SU-DHL-6 (cell line): ENCODE data around the gene PYHIN1.

Experiments used
- H2AFZ ChIP-seq: fragments of 200-600 bp; sonication (generic); 2 replicates; pipeline ENCODE4 v1.6.1; 2014; ENCODE audit warnings: low read depth, mild to moderate bottlenecking, moderate library complexity, mixed read lengths, antibody characterized with exemption, low read length; ENCODE audit not compliant: severe bottlenecking
- H3F3A ChIP-seq: fragments of 200-600 bp; shearing (Covaris generic); 2 replicates; pipeline ENCODE4 v1.6.0; 2016; ENCODE audit warnings: antibody characterized with exemption, mild to moderate bottlenecking; ENCODE audit not compliant: insufficient read depth
- H3K27ac ChIP-seq: fragments of 200-600 bp; sonication (generic); 2 replicates; pipeline ENCODE4 v1.5.1; 2016; ENCODE audit warnings: low read depth, mild to moderate bottlenecking, low read length, moderate library complexity, mixed read lengths
- H3K27me3 ChIP-seq: fragments of 200-600 bp; sonication (generic), shearing (Covaris generic); 2 replicates; pipeline ENCODE4 v1.6.0; 2014; ENCODE audit warnings: mild to moderate bottlenecking, low read length
- H3K36me3 ChIP-seq: fragments of 200-600 bp; sonication (generic); 2 replicates; pipeline ENCODE4 v1.6.1; 2014; ENCODE audit warnings: mild to moderate bottlenecking, low read length, mixed read lengths
- H3K4me2 ChIP-seq: fragments of 300-600, 200-600 bp; shearing (Covaris generic), sonication (generic); 2 replicates; pipeline ENCODE4 v1.6.0; 2014; ENCODE audit warnings: low read length, low read depth, mild to moderate bottlenecking; ENCODE audit not compliant: poor library complexity, severe bottlenecking
- H3K4me3 ChIP-seq: fragments of 200-600 bp; sonication (generic); 2 replicates; pipeline ENCODE4 v1.5.1; 2014; ENCODE audit warnings: antibody characterized with exemption, low read length, mild to moderate bottlenecking, mixed read lengths; ENCODE audit not compliant: insufficient read depth, poor library complexity, severe bottlenecking
- H3K79me2 ChIP-seq: fragments of 200-600 bp; sonication (generic); 2 replicates; pipeline ENCODE4 v1.6.1; 2014; ENCODE audit warnings: mild to moderate bottlenecking, low read length, moderate library complexity; ENCODE audit not compliant: insufficient read depth
- H3K9ac ChIP-seq: fragments of 200-600 bp; sonication (generic); 2 replicates; pipeline ENCODE4 v1.7.0; 2014; ENCODE audit warnings: mild to moderate bottlenecking, low read length
- H3K9me2 ChIP-seq: fragments of 200-600 bp; sonication (generic); replicated peaks from 2 replicates; pipeline ENCODE4 v1.6.1; 2014; ENCODE audit warnings: low read length; ENCODE audit not compliant: insufficient read depth
- H3K9me3 ChIP-seq: fragments of 200-600 bp; sonication (generic); 2 replicates; pipeline ENCODE4 v1.6.1; 2014; ENCODE audit warnings: low read length, mixed read lengths; ENCODE audit not compliant: insufficient read depth
- H4K20me1 ChIP-seq: fragments of 200-600 bp; sonication (generic); 2 replicates; pipeline ENCODE4 v1.6.1; 2014; ENCODE audit warnings: low read depth, mild to moderate bottlenecking, antibody characterized with exemption, low read length, moderate library complexity, mixed read lengths
- CTCF ChIP-seq: fragments of 200-600 bp; sonication (generic); IDR thresholded peaks from one replicate; pipeline ENCODE4 v1.5.1; 2017; ENCODE audit warnings: antibody characterized with exemption, mild to moderate bottlenecking, low read length, moderate library complexity; ENCODE audit not compliant: insufficient read depth, poor library complexity, severe bottlenecking
- EZH2phosphoT487 ChIP-seq: fragments of 200-600 bp; sonication (generic), shearing (Covaris generic); conservative IDR thresholded peaks from 2 replicates; pipeline ENCODE4 v1.6.1; 2018; ENCODE audit warnings: mild to moderate bottlenecking, antibody characterized with exemption, low read length, moderate library complexity, mixed read lengths

The PYHIN1 gene

GRCh38 chr1:158930504-158930903, 848 bp upstream of the PYHIN1 start:
- H3K27ac ChIP-seq: peak overlapping the region; percentile 92
- H3K4me2 ChIP-seq: peak overlapping the region; percentile 100
- peaks cover 23% of the 10 kb centered on the region for H3F3A ChIP-seq
- peak overlapping the region; percentile 66 for H3K4me3 ChIP-seq
- H3K36me3 ChIP-seq: no peaks in the 10 kb centered on the region
- H3K9me3 ChIP-seq: no peaks in the 10 kb centered on the region
- H3K9ac ChIP-seq: peak overlapping the region; percentile 58
- no peaks in the 10 kb centered on the region for H3K9me2 ChIP-seq
- no peaks in the 10 kb centered on the region for H4K20me1 ChIP-seq
- H3K27me3 ChIP-seq: no peaks in the 10 kb centered on the region
- peaks cover 38% of the 10 kb centered on the region for H3K79me2 ChIP-seq
- TF ChIP-seq EZH2phosphoT487: no peak
- peak overlapping the region; percentile 75 for H2AFZ ChIP-seq

- H3K9me3 ChIP-seq: no peaks in the 10 kb centered on the region
- H3K9ac ChIP-seq: peak overlapping the region; percentile 58
- H3K27me3 ChIP-seq: no peaks in the 10 kb centered on the region
- H3F3A ChIP-seq: peaks cover 23% of the 10 kb centered on the region
- no peaks in the 10 kb centered on the region for H3K9me2 ChIP-seq
- H3K36me3 ChIP-seq: no peaks in the 10 kb centered on the region
- H3K79me2 ChIP-seq: peaks cover 40% of the 10 kb centered on the region
- peak overlapping the region; percentile 92 for H3K27ac ChIP-seq
- H3K4me3 ChIP-seq: peak overlapping the region; percentile 66
- no peaks in the 10 kb centered on the region for H4K20me1 ChIP-seq
- no peak overlapping the region for H2AFZ ChIP-seq
- H3K4me2 ChIP-seq: peak overlapping the region; percentile 100
- no peak for TF ChIP-seq EZH2phosphoT487
- no peak for TF ChIP-seq CTCF
Observed at GRCh38 chr1:158932171-158932570, 819 bp downstream of the PYHIN1 start.

GRCh38 chr1:158933621-158934020, 2.3 kb downstream of the PYHIN1 start:
- Histone ChIP-seq H3K27ac (peak overlapping the region; percentile 92), H3K79me2 (peaks cover 40% of the 10 kb centered on the region), H3F3A (peaks cover 20% of the 10 kb centered on the region), H3K36me3 (no peaks in the 10 kb centered on the region), H3K9me2 (no peaks in the 10 kb centered on the region), H3K4me2 (peak overlapping the region; percentile 100), H3K9ac (peak overlapping the region; percentile 58), H3K9me3 (no peaks in the 10 kb centered on the region), H3K4me3 (peak overlapping the region; percentile 66), H3K27me3 (no peaks in the 10 kb centered on the region), H4K20me1 (no peaks in the 10 kb centered on the region), H2AFZ (no peak overlapping the region)
- no peak for TF ChIP-seq EZH2phosphoT487

- Histone ChIP-seq H3K36me3 (peaks cover 4% of the 10 kb centered on the region; the same call in 1 of the 2 replicates), H3K9ac (no peak overlapping the region), H3K9me2 (no peaks in the 10 kb centered on the region), H3K4me2 (no peak overlapping the region), H2AFZ (no peak overlapping the region), H3K9me3 (no peaks in the 10 kb centered on the region), H3K79me2 (peaks cover 13% of the 10 kb centered on the region), H4K20me1 (no peaks in the 10 kb centered on the region), H3K27me3 (no peaks in the 10 kb centered on the region), H3K27ac (no peak overlapping the region), H3F3A (0 out of 2 replicates have a peak, but pooled peaks cover 3% of the 10 kb centered on the region), H3K4me3 (no peak overlapping the region)
- TF ChIP-seq EZH2phosphoT487 (no peak), CTCF (no peak)
Observed at GRCh38 chr1:158939180-158939579, 7.8 kb downstream of the PYHIN1 start.
